RPMI7951 (cell line): ENCODE results near the gene SELP. TPM values are rescaled to one million over a fixed set of nuclear protein-coding genes. Genes with fewer than 3 reads are reported as not detected.

ENCODE experiments used
- DNase-seq: peaks from one replicate; pipeline ENCODE4 v3.0.0-alpha.2; 2012; ENCODE audit warnings: low read depth
- total RNA-seq: library from RNA; depleted of rRNA; stranded (reverse); fragments of >200 nt; shearing (Covaris generic); gene quantifications from 2 replicates; pipeline ENCODE4 v1.2.3, GENCODE V29; 2014

The SELP gene
- total RNA-seq, 1 experiment from 2014 or later = not detected

- DNase-seq = no peak
Measured at GRCh38 chr1:169576241-169576934, 53.5 kb downstream of the SELP start.

- no peak for DNase-seq
Measured at GRCh38 chr1:169574336-169574735, 55.6 kb downstream of the SELP start.

GRCh38 chr1:169572187-169572586 is 57.7 kb downstream of the SELP start:
- no peak for DNase-seq

- no peak for DNase-seq
Measured at GRCh38 chr1:169571450-169571849, 58.5 kb downstream of the SELP start.

GRCh38 chr1:169570172-169570574 is 59.8 kb downstream of the SELP start:
- no peak for DNase-seq

- DNase-seq = no peak
Measured at GRCh38 chr1:169568497-169568896, 61.4 kb downstream of the SELP start.

GRCh38 chr1:169565335-169566271 is 64.3 kb downstream of the SELP start:
- DNase-seq = no peak

- no peak for DNase-seq
Measured at GRCh38 chr1:169563650-169564049, 66.3 kb downstream of the SELP start.

GRCh38 chr1:169563019-169563615 is 66.8 kb downstream of the SELP start:
- DNase-seq = no peak

GRCh38 chr1:169561692-169562091 is 68.2 kb downstream of the SELP start:
- DNase-seq = no peak

- DNase-seq = no peak
Measured at GRCh38 chr1:169557131-169557530, 72.8 kb downstream of the SELP start.

GRCh38 chr1:169550294-169550693 is 79.6 kb downstream of the SELP start:
- peak; percentile 30 for DNase-seq

GRCh38 chr1:169548282-169548681 is 81.6 kb downstream of the SELP start:
- DNase-seq = no peak

- peak; percentile 63 for DNase-seq
Measured at GRCh38 chr1:169546087-169546995, 83.6 kb downstream of the SELP start.

- DNase-seq = no peak
Measured at GRCh38 chr1:169545472-169545871, 84.5 kb downstream of the SELP start.

GRCh38 chr1:169538998-169539871 is 90.7 kb downstream of the SELP start:
- DNase-seq = peak; percentile 83
